K562 (cell line): ENCODE results near the gene LMNB1. TPM values are rescaled to one million over a fixed set of nuclear protein-coding genes. Genes with fewer than 3 reads are reported as not detected.

Experiments
- AFF1 ChIP-seq, 2 experiments: fragments of 450-650 bp; IDR thresholded peaks; 2 replicates each; pipeline ENCODE4 v1.6.1; 2018; ENCODE audit warnings: mild to moderate bottlenecking in 2 of 2, low read depth in 1 of 2; ENCODE audit not compliant: partially characterized antibody in 2 of 2
- CCAR2 ChIP-seq: fragments of 200-400 bp; formaldehyde crosslinking; IDR thresholded peaks from 2 replicates; pipeline ENCODE4 v1.6.1; 2017; ENCODE audit warnings: mild to moderate bottlenecking, low read depth, low read length
- EHMT2 ChIP-seq: fragments of 450-650 bp; IDR thresholded peaks from 2 replicates; pipeline ENCODE4 v1.6.1; 2018; ENCODE audit warnings: antibody characterized with exemption
- KDM1A ChIP-seq, 2 experiments: fragments of 450-650 bp; IDR thresholded peaks; 2 replicates each; pipeline ENCODE4 v1.6.1; 2016; ENCODE audit warnings: mild to moderate bottlenecking in 2 of 2
- POLR2A ChIP-seq: fragments of 450-650 bp; conservative IDR thresholded peaks from 2 replicates; pipeline ENCODE4 v1.6.1; 2016
- POLR2AphosphoS5 ChIP-seq: IDR thresholded peaks from 2 replicates; pipeline ENCODE4 v1.6.1; 2011; ENCODE audit warnings: mild to moderate bottlenecking, low read depth, low read length, moderate library complexity; ENCODE audit not compliant: control insufficient read depth, insufficient read depth
- RBM14 ChIP-seq: fragments of 200-400 bp; formaldehyde crosslinking; IDR thresholded peaks from 2 replicates; pipeline ENCODE4 v1.6.1; 2018; ENCODE audit warnings: low read depth, mild to moderate bottlenecking, low read length, moderate library complexity, borderline replicate concordance; ENCODE audit not compliant: insufficient read depth
- THAP7 ChIP-seq: fragments of 250-450 bp; sonication (Bioruptor Pico); IDR thresholded peaks from 2 replicates; pipeline ENCODE4 v1.5.0; 2021
- ZNF274 ChIP-seq: IDR thresholded peaks from 2 replicates; pipeline ENCODE4 v1.6.1; 2011; ENCODE audit warnings: low read depth, mild to moderate bottlenecking, low read length, moderate library complexity, borderline replicate concordance
- ZNF445 ChIP-seq: fragments of 250-450 bp; sonication (Bioruptor Pico); IDR thresholded peaks from 2 replicates; pipeline ENCODE4 v1.4.0; 2020; ENCODE audit warnings: low read depth, mild to moderate bottlenecking, moderate library complexity
- ZSCAN32 ChIP-seq: fragments of 450-650 bp; formaldehyde crosslinking; IDR thresholded peaks from 2 replicates; pipeline ENCODE4 v1.4.0; 2020; ENCODE audit warnings: mild to moderate bottlenecking, moderate library complexity
- polyA plus RNA-seq, 8 experiments: library from polyadenylated mRNA; depleted of rRNA in 4 of 8; stranded (reverse) in 5 of 8; unstranded in 3 of 8; fragments of >200 nt; fragmentation: Nextera tagmentation in 2 of 8; fragmentation: Illumina TruSeq in 1 of 8; extraction: Ambion mirVana in 2 of 8; extraction: Trizol in 1 of 8; gene quantifications; 2 replicates each; pipeline versions ENCODE4 v1.2.1 to v1.2.3, GENCODE V29; 2011 to 2014; ENCODE audit warnings: inconsistent platforms in 1 of 8, missing spikeins in 1 of 8
- total RNA-seq, 7 experiments: library from RNA; depleted of rRNA in 6 of 7; stranded (reverse); fragments of >200 nt in 6 of 7; fragmentation: Illumina TruSeq in 2 of 7; extraction: Trizol in 2 of 7; gene quantifications; 2 replicates each; pipeline versions ENCODE4 v1.2.1 to v1.2.3, GENCODE V29; 2011 to 2021; ENCODE audit warnings: low replicate concordance in 1 of 7
- TF ChIP-seq, protein P1 (sequence below): fragments of 450-650 bp; IDR thresholded peaks from 2 replicates; pipeline ENCODE4 v1.6.1; 2017; ENCODE audit warnings: mild to moderate bottlenecking, moderate library complexity
- TF ChIP-seq, protein P2 (sequence below): sonication (generic); formaldehyde crosslinking; IDR thresholded peaks from 2 replicates; pipeline ENCODE4 v1.8.0; 2023; ENCODE audit warnings: missing genetic modification reagents, mild to moderate bottlenecking, borderline replicate concordance
- TF ChIP-seq, protein P3 (sequence below), 2 experiments: IDR thresholded peaks; 2 replicates each; pipeline ENCODE4 v1.6.1; 2011; ENCODE audit warnings: borderline replicate concordance in 1 of 2, control low read depth in 1 of 2, low read depth in 1 of 2, low read length in 1 of 2, mild to moderate bottlenecking in 1 of 2, mixed read lengths in 1 of 2, moderate library complexity in 1 of 2; ENCODE audit not compliant: insufficient read depth in 1 of 2, insufficient read length in 1 of 2, poor library complexity in 1 of 2, severe bottlenecking in 1 of 2; ENCODE audit errors: extremely low read depth in 1 of 2

The LMNB1 gene
- total and polyA plus RNA-seq, 9 of the 15 experiments (the other 6 are each of a cell fraction or from before 2014, with no cell fraction given), result 2.8 to 190 (median 131) TPM

GRCh38 chr5:126884269-126884819, 107.4 kb downstream of the LMNB1 start (continued):
- TF ChIP-seq, protein P1, sequence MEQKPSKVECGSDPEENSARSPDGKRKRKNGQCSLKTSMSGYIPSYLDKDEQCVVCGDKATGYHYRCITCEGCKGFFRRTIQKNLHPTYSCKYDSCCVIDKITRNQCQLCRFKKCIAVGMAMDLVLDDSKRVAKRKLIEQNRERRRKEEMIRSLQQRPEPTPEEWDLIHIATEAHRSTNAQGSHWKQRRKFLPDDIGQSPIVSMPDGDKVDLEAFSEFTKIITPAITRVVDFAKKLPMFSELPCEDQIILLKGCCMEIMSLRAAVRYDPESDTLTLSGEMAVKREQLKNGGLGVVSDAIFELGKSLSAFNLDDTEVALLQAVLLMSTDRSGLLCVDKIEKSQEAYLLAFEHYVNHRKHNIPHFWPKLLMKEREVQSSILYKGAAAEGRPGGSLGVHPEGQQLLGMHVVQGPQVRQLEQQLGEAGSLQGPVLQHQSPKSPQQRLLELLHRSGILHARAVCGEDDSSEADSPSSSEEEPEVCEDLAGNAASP, result no peak
- TF ChIP-seq CCAR2, result no peak
- TF ChIP-seq THAP7 (CRISPR knock-in tag), result no peak
- peak; percentile 69 to 91 for TF ChIP-seq AFF1 (IDR thresholded peaks at IDR 0.05; ENCODE audit: low read depth in 1 of 2, partially characterized antibody in 2 of 2)
- 0 out of 2 replicates have a peak, but pooled peaks have one; percentile 24 for TF ChIP-seq ZNF274
- TF ChIP-seq ZSCAN32 (CRISPR knock-in tag), result no peak
- 0 out of 2 replicates have a peak, but pooled peaks have one; percentile 26 for TF ChIP-seq ZNF445 (CRISPR knock-in tag)
- TF ChIP-seq, protein P2, sequence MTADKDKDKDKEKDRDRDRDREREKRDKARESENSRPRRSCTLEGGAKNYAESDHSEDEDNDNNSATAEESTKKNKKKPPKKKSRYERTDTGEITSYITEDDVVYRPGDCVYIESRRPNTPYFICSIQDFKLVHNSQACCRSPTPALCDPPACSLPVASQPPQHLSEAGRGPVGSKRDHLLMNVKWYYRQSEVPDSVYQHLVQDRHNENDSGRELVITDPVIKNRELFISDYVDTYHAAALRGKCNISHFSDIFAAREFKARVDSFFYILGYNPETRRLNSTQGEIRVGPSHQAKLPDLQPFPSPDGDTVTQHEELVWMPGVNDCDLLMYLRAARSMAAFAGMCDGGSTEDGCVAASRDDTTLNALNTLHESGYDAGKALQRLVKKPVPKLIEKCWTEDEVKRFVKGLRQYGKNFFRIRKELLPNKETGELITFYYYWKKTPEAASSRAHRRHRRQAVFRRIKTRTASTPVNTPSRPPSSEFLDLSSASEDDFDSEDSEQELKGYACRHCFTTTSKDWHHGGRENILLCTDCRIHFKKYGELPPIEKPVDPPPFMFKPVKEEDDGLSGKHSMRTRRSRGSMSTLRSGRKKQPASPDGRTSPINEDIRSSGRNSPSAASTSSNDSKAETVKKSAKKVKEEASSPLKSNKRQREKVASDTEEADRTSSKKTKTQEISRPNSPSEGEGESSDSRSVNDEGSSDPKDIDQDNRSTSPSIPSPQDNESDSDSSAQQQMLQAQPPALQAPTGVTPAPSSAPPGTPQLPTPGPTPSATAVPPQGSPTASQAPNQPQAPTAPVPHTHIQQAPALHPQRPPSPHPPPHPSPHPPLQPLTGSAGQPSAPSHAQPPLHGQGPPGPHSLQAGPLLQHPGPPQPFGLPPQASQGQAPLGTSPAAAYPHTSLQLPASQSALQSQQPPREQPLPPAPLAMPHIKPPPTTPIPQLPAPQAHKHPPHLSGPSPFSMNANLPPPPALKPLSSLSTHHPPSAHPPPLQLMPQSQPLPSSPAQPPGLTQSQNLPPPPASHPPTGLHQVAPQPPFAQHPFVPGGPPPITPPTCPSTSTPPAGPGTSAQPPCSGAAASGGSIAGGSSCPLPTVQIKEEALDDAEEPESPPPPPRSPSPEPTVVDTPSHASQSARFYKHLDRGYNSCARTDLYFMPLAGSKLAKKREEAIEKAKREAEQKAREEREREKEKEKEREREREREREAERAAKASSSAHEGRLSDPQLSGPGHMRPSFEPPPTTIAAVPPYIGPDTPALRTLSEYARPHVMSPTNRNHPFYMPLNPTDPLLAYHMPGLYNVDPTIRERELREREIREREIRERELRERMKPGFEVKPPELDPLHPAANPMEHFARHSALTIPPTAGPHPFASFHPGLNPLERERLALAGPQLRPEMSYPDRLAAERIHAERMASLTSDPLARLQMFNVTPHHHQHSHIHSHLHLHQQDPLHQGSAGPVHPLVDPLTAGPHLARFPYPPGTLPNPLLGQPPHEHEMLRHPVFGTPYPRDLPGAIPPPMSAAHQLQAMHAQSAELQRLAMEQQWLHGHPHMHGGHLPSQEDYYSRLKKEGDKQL (CRISPR knock-in tag), result no peak
- TF ChIP-seq POLR2A, result 0 out of 2 replicates have a peak, but pooled peaks have one; percentile 25
- TF ChIP-seq EHMT2, result peak; percentile 83
- TF ChIP-seq KDM1A (IDR thresholded peaks at IDR 0.05), result peak; percentile 97 to 98
- TF ChIP-seq RBM14, result no peak
- TF ChIP-seq POLR2AphosphoS5, result peak; percentile 98
- TF ChIP-seq, protein P3, sequence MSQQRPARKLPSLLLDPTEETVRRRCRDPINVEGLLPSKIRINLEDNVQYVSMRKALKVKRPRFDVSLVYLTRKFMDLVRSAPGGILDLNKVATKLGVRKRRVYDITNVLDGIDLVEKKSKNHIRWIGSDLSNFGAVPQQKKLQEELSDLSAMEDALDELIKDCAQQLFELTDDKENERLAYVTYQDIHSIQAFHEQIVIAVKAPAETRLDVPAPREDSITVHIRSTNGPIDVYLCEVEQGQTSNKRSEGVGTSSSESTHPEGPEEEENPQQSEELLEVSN (IDR thresholded peaks at IDR 0.05; ENCODE audit: borderline replicate concordance in 1 of 2, extremely low read depth in 1 of 2, insufficient read depth in 1 of 2, insufficient read length in 1 of 2, low read depth in 1 of 2, low read length in 1 of 2, poor library complexity in 1 of 2, severe bottlenecking in 1 of 2), result no peak
